HG02884 (cell line): ENCODE results near the gene PDRG1.

Experiments used
- ATAC-seq: cut with Tn5 transposase; IDR thresholded peaks from one replicate; pipeline ENCODE4 v1.9.1; 2021; ENCODE audit warnings: mild to moderate bottlenecking, moderate library complexity; ENCODE audit not compliant: unreplicated experiment

The PDRG1 gene

DNA sequence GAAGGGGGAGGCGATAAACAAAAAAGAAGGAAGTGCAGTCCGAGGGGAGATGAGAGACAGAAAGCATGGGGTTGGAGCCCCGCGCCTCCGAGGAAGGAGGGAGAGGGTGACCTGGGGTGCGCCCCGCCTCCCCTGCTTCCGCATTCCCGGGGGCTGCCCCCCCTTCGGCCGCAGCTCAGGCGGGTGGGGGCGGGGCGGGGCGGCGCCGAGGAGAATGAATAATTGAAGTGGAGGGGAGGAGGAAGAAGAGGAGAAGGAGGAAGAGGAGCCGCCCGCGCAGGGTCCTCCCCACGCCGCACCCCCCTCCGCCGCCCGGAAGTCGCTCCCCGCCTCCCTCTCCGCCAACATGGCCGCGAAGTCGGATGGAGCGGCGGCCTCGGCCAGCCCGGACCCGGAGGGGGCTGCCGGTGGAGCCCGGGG lies 16.0 kb upstream of the PDRG1 start, which contains the start of gene XKR7:
Gene XKR7 (plus strand): TSS at position 322 of the 420 bp plus-strand sequence. CDS start 25 bp downstream, at position 347.
- no peak for ATAC-seq

GRCh38 chr20:31966991-31967655 lies 15.3 kb upstream of the PDRG1 start:
- ATAC-seq: no peak

GRCh38 chr20:31963889-31964288 lies 12.0 kb upstream of the PDRG1 start:
- ATAC-seq: no peak

- ATAC-seq: no peak
Observed at GRCh38 chr20:31962761-31963160, 10.9 kb upstream of the PDRG1 start.

DNA sequence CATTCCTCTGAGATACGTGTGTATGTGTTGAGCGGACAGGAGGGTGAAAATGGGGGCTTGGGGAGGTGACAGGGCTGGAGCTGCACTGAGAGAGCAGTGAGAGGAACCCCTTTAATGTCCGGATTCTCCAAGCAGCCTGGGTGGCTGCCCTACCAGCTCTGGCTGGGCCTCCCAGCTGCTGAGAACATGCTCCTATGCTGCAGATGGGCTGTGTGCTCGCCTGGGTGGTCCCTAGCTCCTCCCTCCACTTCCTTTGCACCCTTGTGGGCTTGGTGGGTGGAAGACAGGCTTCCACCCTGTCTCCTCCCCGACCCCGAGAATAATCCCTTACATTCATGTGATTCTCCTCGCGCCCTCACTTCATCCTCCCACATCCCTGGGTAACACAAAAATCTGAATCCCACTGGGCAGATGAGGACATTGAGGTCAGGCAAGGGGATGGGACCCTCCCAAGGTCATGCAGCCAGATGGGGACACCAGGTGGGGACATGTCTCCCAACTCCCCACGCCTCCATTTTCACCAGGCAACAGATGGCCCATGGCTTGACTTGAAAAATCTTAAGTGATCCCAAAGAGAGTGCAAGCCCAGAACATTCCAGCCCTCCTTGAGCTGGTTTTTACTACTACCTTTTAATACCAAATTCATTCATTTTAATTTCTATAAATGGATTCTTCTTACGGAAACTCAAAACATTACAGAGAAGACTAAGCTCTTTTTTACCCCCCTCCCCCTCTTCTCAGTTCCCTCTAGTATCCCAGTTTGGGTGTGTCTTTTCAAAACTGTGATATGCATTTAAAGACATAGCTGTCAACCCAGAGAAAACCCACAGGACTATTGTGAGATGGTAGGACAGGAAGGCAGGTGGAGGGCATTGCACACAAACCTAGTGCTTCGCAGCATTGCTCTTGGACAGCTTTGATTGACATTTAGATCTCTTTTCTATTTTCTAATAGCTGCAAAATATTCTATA lies 5.0 kb upstream of the PDRG1 start:
- no peak for ATAC-seq

- no peak for ATAC-seq
Observed at GRCh38 chr20:31954500-31954899, 2.7 kb upstream of the PDRG1 start.

DNA sequence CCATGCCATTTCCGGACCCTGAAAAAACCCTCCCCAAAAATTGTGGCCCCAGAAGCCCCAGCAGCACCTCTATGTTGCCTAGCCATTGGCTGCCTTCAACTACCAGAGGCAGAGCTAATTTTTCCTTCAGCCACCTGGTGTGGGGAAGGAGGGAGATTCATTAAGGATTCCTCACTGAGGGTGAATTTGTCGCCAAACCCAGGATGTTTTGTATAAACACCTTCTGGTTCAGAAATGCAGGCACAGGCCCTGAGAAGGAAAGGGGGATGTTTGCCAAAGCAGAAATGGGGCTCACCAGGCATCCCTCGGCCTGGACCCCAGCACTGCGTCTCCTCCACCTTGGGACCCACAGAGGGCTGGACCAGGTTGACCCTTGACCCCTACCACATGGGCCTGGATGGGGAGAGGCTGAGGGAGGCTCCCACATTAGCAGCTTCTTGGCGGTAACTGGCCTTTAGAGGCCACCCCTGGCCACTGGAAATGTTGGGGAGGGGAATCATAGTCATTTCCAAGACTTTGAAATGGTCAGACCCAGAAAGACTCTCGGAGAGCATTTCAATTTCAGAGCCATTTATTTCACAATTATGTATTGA lies 1.8 kb upstream of the PDRG1 start:
- ATAC-seq: no peak

- no peak for ATAC-seq
Observed at GRCh38 chr20:31951203-31951529, 680 bp downstream of the PDRG1 start.

DNA sequence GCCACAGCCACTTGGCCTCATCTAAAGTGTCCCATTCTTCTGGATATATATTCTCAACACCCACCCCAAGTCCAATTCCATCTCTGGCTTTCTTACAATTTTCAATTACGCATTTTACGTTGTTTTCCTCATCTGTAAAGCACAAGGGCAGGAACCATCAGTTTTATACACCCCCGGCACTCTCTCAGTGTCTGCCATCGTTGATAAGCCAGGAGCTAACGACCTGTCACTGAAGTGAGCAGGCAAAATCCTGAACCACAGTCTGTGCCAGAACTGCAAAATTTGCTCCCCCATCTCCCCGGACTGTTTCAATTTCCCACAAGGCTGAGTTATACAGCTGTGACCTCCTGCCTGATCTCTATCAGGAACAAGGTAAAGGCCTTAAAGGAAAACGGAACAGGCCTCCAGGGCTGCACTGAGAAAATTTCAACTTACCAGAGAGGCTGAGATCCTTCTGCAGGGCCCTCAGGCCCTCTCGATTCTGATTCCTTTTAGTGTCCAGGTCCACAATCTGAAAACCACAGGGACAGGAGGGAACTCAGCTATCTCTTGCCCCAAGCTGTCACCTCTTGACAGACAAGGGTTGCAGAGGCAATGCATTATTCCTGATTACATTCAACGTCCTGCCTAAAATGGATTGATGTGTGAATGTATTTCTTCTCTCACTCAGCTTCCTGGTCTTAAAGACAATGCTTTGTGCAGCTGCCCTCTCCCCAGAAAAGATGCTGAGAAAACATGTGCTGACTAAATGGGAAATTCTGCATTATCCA lies 1.8 kb downstream of the PDRG1 start:
- no peak for ATAC-seq

DNA sequence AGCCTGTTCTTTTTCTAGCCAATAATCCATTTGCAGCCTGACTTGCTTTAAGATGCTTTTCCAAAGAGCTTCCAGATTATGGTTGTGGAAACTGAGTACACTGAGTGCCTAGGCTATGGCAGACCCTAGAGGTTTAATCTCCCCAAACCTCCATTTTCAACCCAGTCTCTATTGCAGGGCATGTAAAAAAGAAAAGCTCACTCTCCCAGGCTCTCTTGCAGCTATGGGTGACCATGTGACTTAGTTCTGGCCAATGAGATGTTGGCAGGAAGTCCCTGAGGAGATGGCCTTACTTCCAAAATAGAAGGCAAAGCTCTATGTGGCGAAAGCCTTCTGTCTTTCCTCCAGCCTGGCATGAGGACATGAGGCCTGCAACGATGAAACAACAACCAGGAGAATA lies 3.8 kb downstream of the PDRG1 start:
- ATAC-seq: no peak

DNA sequence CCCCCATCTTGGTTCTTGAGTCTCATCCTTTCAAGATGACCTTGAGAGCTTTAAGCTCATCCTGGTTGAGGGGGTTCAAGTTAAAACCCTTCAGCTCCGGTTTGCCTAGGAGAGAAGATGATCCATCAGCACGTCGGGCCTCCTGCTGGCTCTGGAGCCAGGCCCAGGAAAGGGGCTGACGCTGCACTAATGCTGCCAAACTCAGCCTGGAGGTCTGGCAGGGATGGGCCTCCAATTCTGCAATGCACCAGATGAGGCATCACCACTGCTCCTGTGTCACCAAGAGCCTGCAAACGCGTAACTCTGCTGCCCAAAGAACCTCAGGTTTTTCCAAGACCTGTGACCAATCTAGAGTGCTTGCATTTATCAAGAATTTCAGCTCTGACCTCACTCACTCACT lies 6.1 kb downstream of the PDRG1 start:
- ATAC-seq: no peak

DNA sequence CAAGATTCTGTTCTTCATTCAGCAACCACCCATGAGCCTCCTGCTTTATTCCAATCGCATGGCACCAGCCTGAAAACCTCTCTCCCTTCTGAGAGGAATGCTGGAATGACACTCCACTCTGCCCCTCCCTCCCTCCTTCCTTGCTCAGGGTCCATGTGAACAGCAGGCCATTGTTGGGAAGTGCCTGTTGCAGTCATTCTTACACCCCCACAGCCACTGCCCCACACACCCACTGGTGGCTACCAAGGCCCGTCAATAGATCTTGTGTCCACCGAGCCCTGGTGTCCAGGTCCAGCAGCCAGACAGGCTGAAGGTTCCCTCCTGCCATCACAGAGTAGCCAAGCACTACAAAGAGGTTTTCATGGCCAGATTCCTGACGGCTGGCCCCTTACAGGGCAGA lies 6.5 kb downstream of the PDRG1 start:
- no peak for ATAC-seq

DNA sequence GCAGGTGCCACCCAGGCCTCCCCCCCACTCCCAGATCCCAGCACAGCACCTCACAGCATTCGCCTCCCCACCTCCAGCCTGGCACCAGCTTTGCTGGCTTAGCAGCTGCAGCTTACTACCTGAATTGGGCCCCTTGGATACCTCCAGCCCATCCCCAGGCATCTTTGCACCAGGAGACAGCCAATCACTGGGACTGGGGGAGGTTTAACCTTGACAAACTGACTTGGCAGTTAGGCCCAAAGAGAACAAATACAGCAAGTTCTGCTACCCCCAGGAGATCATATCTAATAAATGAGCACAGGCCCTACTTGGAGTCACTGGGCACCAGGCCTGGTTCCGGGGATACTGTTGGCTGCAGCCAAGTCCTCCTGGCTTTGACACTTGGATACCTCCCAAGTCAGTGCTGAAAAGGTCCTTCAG lies 8.8 kb downstream of the PDRG1 start:
- ATAC-seq: no peak

GRCh38 chr20:31939661-31940060 lies 12.2 kb downstream of the PDRG1 start:
- ATAC-seq: no peak

DNA sequence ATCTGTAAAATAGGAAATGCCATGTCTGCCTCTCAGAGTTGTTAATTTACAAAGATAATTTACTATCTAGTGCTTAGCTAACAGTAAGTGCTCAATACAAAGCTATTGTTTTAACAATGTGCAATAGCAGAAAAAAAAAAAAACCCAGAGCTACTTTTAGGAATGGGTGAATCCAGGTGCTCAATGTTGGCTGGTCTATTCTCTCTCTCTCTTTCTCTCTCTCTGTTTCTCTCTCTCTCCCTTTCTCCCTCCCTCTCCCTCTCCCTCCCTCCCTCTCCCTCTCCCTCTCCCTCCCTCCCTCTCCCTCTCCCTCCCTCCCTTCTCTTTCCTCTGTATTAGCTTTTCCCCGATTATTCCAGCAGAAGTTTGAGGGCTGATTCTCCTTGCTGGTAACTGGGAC lies 14.0 kb downstream of the PDRG1 start:
- no peak for ATAC-seq

DNA sequence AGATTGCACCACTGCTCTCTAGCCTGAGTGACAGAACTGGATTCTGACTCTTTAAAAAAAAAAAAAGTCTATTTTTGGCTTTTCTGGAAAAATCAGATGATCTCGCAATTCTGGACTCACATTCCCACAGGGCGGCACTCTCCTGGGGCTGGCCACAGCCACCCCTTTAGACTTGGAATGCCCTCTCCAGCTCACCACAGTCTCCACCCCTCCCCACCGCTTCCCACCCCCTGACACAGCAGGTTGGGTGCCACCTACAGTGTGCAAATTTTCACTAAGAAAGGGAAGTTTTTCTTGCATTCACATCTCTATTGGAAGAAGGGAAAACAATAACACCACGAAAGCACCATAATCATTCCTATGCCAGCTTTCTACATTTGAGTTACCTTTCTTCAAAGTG lies 15.4 kb downstream of the PDRG1 start:
- ATAC-seq: no peak

DNA sequence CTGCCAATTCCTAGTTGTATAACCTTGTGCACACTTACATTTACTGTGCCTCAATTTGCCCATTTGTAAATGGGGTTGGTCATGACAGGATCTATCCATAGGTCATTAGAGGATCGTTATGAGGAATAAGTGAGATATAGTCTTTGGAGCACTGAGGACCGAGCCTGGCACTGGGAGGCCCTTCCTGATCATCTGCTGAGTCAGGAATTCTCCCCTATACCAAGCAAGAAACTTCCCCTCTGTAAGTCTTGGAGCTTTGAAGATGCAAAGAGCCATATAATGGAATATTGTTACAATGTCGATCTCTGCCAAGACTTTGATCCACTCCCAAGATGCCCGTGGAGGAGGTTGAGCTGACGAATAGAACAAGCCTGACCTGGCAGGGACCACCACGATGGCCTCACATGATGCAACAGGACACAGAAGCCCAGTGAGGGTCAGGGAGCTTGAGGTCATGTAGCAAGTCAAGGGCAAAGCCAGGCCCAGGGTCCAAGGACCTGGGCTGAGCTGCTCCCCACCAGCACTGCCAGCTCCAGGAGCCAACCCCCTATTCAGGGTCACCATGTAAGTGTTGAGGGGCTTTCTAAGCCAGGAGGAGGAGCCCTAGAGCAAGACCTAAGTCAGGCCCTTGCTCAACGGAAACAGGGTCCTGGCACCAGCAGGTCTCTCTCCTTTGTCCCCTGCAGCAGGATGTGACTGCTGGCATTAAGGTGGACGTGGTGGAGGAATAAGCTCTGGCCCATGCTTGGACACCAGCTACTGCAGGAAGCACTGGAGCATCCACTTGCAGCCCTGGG lies 16.7 kb downstream of the PDRG1 start:
- no peak for ATAC-seq

GRCh38 chr20:31934491-31934890 lies 17.4 kb downstream of the PDRG1 start:
- ATAC-seq: no peak

DNA sequence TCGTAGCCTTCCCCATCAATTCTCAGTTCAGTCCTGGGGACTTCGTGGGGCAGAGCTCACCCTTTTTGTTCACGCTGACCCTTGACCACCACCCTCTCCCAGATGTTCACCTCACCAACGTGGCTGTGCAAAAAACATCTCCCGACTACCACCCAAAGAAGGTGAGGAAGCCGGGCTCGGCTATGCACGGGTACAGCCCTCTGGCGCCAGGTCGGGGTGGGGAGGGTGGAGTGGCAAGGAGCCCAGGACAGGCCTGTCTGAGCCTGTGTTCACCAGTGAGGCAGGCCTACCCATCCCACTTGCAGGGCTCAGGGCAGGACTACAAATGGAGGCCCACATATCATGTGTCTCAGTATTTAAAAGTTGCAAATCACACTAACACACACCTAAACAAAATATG lies 18.1 kb downstream of the PDRG1 start:
- no peak for ATAC-seq

DNA sequence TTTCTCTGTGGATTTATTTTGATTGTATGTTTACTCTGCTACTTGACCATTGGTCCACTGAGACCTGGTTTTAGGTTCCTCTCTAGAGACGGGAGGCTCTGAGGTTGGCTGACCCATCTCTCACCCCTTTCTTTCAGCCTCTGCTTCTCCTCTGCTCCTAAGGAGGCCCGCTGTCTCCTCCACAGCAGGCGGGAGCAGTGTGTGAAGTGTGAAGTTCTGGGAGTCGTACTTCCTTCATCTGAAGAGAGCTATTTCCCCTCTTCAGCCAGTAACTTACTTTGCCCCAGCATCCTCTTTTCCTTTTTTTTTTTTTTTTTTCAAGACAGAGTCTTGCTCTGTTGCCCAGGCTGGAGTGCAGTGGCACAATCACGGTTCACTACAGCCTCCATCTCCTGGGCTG lies 21.1 kb downstream of the PDRG1 start:
- ATAC-seq: no peak
